ENCODE data around the gene HIVEP1. TPM values are rescaled to one million over a fixed set of nuclear protein-coding genes. Genes with fewer than 3 reads are reported as not detected.

Gene HIVEP1
- total and polyA plus RNA-seq, 2 of the 13 experiments (the other 11 are each of a cell fraction or from before 2014, with no cell fraction given): 7.4 to 9.9 TPM

DNA sequence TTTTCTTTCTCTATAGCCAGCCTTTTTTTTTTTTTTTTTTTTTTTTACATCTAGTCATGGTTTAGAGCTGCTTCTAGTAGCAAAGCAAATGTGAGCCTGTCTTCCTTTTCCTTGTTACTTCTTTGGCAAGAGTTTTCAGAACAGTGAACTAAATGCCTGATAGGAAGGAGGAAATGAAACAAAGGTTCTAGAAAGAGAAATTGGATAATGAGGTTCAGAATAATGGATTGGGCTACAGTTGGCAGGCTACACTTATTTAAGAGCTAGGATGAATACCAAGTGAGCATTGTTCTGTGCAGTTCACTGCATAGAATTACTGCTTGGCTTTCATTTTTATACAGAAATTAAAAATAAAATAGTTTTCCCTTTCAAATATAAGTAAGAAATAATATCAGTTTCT is 78.6 kb downstream of the HIVEP1 start:
- no peaks in the 10 kb centered on the region for H4K20me1 ChIP-seq (ENCODE audit: insufficient read depth, low read length)
- H3K27ac ChIP-seq (ENCODE audit: extremely low read length, insufficient read depth, low read length): no peak overlapping the region
- H3K4me1 ChIP-seq (ENCODE audit: insufficient read depth, low read length): no peaks in the 10 kb centered on the region
- no peaks in the 10 kb centered on the region; a peak in 2 of 5 replicates for H3K36me3 ChIP-seq (replicated peaks in 1 of 2; ENCODE audit: control insufficient read depth in 1 of 2, insufficient read depth in 2 of 2, low read length in 2 of 2)
- H3K79me2 ChIP-seq (ENCODE audit: insufficient read depth, low read length): no peaks in the 10 kb centered on the region
- TF ChIP-seq ZNF430 (CRISPR knock-in tag; IDR thresholded peaks at IDR 0.05): no peak
- H3K4me3 ChIP-seq (replicated peaks in 1 of 3; ENCODE audit: insufficient read depth in 1 of 3, low read depth in 2 of 3, low read length in 3 of 3): no peak overlapping the region
- H3K27me3 ChIP-seq (ENCODE audit: control insufficient read depth in 1 of 2, insufficient read depth in 2 of 2, low read length in 2 of 2): no peaks in the 10 kb centered on the region
- no peaks in the 10 kb centered on the region for H3K9me3 ChIP-seq (ENCODE audit: low read length)
- CTCF ChIA-PET (ENCODE audit: low intra/inter-chr PET ratio, low total read pairs): no interaction called here
- no peak for FAIRE-seq
- BruUV-seq (replicated peaks): no TSS peak
- intact Hi-C loops (cut with micrococcal nuclease; ENCODE audit: unreplicated experiment): no loop called here
- in situ Hi-C loops (cut with HindIII; ENCODE audit: extremely low pct_ligation_motif_present, low pct_unique_long_range_greater_than_20kb): no loop called here
- no peak for ATAC-seq
- POLR2A ChIA-PET: no interaction called here
- DNase-seq (ENCODE audit: low spot score): no peak
- H3K9ac ChIP-seq (ENCODE audit: insufficient read depth, low read depth, low read length): no peak overlapping the region
- no peak overlapping the region for H3K4me2 ChIP-seq (ENCODE audit: low read depth, low read length)
- H2AFZ ChIP-seq (ENCODE audit: low read length): no peak overlapping the region

DNA sequence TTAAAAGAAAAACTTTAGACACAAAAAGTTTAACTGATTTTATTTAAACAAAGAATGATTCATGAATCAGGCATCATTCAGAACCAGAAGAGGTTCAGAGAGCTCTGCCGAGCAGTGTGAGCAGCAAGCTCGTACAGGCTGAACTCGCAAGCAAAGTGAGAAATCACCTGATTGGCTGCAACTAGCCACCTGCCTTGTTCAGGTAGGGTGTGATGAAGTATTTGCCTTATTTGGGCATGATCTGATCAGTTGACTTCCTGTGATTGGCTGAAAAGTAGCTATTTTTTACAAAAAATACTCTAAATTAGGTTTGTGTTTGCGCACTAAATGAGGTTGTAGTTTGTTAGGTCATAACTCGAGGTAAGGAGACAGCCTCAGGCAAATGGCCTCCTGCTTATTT is 80.7 kb downstream of the HIVEP1 start:
- BruUV-seq (replicated peaks): no TSS peak
- Histone ChIP-seq H3K79me2 (ENCODE audit: insufficient read depth, low read length) (no peaks in the 10 kb centered on the region), H3K9me3 (ENCODE audit: low read length) (no peaks in the 10 kb centered on the region), H3K27ac (ENCODE audit: extremely low read length, insufficient read depth, low read length) (no peak overlapping the region), H2AFZ (ENCODE audit: low read length) (no peak overlapping the region), H3K4me2 (ENCODE audit: low read depth, low read length) (no peak overlapping the region), H3K9ac (ENCODE audit: insufficient read depth, low read depth, low read length) (no peak overlapping the region), H3K27me3 (ENCODE audit: control insufficient read depth in 1 of 2, insufficient read depth in 2 of 2, low read length in 2 of 2) (no peaks in the 10 kb centered on the region), H3K36me3 (replicated peaks in 1 of 2; ENCODE audit: control insufficient read depth in 1 of 2, insufficient read depth in 2 of 2, low read length in 2 of 2) (no peaks in the 10 kb centered on the region; a peak in 2 of 5 replicates), H4K20me1 (ENCODE audit: insufficient read depth, low read length) (no peaks in the 10 kb centered on the region), H3K4me3 (replicated peaks in 1 of 3; ENCODE audit: insufficient read depth in 1 of 3, low read depth in 2 of 3, low read length in 3 of 3) (no peak overlapping the region), H3K4me1 (ENCODE audit: insufficient read depth, low read length) (no peaks in the 10 kb centered on the region)
- POLR2A ChIA-PET: no interaction called here
- no peak for TF ChIP-seq DNMT3B (CRISPR knock-in tag; conservative IDR thresholded peaks at IDR 0.05)
- peak; percentile 81 for TF ChIP-seq SRF (IDR thresholded peaks at IDR 0.05; ENCODE audit: low read depth, low read length)
- intact Hi-C loops (cut with micrococcal nuclease; ENCODE audit: unreplicated experiment): no loop called here
- in situ Hi-C loops (cut with HindIII; ENCODE audit: extremely low pct_ligation_motif_present, low pct_unique_long_range_greater_than_20kb): no loop called here
- CTCF ChIA-PET (ENCODE audit: low intra/inter-chr PET ratio, low total read pairs): no interaction called here
- FAIRE-seq: no peak
- no peak for DNase-seq (ENCODE audit: low spot score)
- 97% methylated on average over 5 of the region's 5 CpGs for WGBS (ENCODE audit: low lambda C conversion rate)
- ATAC-seq: no peak

DNA sequence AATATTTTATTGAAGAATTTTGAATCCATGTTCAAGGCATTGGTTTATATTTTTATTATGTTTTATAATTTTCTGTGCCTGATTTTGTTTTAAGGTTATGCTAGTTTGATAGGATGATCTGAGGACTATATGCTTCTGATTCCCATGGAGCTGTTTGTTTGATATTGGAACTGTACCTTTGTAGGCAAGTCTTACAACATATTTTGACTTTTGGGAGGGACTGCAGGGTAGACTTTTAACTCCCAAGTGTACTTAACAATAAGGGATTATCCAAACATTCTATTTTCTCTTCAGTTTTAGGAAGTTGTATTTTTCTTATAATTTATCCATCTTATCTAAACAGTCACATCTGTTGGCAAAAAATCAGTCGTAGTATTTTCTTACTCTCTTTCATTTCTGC is 82.6 kb downstream of the HIVEP1 start:
- H3K4me3 ChIP-seq (replicated peaks in 1 of 3; ENCODE audit: insufficient read depth in 1 of 3, low read depth in 2 of 3, low read length in 3 of 3): no peak overlapping the region
- H3K79me2 ChIP-seq (ENCODE audit: insufficient read depth, low read length): no peaks in the 10 kb centered on the region
- in situ Hi-C loops (cut with HindIII; ENCODE audit: extremely low pct_ligation_motif_present, low pct_unique_long_range_greater_than_20kb) (no loop called here), intact Hi-C loops (cut with micrococcal nuclease; ENCODE audit: unreplicated experiment) (no loop called here)
- H3K4me1 ChIP-seq (ENCODE audit: insufficient read depth, low read length): no peaks in the 10 kb centered on the region
- H3K36me3 ChIP-seq (replicated peaks in 1 of 2; ENCODE audit: control insufficient read depth in 1 of 2, insufficient read depth in 2 of 2, low read length in 2 of 2): no peaks in the 10 kb centered on the region; a peak in 1 of 5 replicates
- H4K20me1 ChIP-seq (ENCODE audit: insufficient read depth, low read length): no peaks in the 10 kb centered on the region
- BruUV-seq (replicated peaks): no TSS peak
- WGBS (ENCODE audit: low lambda C conversion rate): 98% methylated on average over 1 of the region's 1 CpG
- ATAC-seq: no peak
- H3K27me3 ChIP-seq (ENCODE audit: control insufficient read depth in 1 of 2, insufficient read depth in 2 of 2, low read length in 2 of 2): no peaks in the 10 kb centered on the region
- H3K4me2 ChIP-seq (ENCODE audit: low read depth, low read length): no peak overlapping the region
- H3K9me3 ChIP-seq (ENCODE audit: low read length): no peaks in the 10 kb centered on the region
- no peak for DNase-seq (ENCODE audit: low spot score)
- FAIRE-seq: no peak
- no peak overlapping the region for H2AFZ ChIP-seq (ENCODE audit: low read length)
- ChIA-PET POLR2A (no interaction called here), CTCF (ENCODE audit: low intra/inter-chr PET ratio, low total read pairs) (no interaction called here)
- H3K27ac ChIP-seq (ENCODE audit: extremely low read length, insufficient read depth, low read length): no peak overlapping the region
- no peak overlapping the region for H3K9ac ChIP-seq (ENCODE audit: insufficient read depth, low read depth, low read length)
- TF ChIP-seq JUNB (CRISPR knock-in tag; IDR thresholded peaks at IDR 0.05; ENCODE audit: borderline replicate concordance): no peak
- TF ChIP-seq, protein P1, sequence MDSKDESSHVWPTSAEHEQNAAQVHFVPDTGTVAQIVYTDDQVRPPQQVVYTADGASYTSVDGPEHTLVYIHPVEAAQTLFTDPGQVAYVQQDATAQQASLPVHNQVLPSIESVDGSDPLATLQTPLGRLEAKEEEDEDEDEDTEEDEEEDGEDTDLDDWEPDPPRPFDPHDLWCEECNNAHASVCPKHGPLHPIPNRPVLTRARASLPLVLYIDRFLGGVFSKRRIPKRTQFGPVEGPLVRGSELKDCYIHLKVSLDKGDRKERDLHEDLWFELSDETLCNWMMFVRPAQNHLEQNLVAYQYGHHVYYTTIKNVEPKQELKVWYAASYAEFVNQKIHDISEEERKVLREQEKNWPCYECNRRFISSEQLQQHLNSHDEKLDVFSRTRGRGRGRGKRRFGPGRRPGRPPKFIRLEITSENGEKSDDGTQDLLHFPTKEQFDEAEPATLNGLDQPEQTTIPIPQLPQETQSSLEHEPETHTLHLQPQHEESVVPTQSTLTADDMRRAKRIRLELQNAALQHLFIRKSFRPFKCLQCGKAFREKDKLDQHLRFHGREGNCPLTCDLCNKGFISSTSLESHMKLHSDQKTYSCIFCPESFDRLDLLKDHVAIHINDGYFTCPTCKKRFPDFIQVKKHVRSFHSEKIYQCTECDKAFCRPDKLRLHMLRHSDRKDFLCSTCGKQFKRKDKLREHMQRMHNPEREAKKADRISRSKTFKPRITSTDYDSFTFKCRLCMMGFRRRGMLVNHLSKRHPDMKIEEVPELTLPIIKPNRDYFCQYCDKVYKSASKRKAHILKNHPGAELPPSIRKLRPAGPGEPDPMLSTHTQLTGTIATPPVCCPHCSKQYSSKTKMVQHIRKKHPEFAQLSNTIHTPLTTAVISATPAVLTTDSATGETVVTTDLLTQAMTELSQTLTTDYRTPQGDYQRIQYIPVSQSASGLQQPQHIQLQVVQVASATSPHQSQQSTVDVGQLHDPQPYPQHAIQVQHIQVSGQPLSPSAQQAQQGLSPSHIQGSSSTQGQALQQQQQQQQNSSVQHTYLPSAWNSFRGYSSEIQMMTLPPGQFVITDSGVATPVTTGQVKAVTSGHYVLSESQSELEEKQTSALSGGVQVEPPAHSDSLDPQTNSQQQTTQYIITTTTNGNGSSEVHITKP (CRISPR knock-in tag; IDR thresholded peaks at IDR 0.05; ENCODE audit: low read depth): no peak
- TF ChIP-seq ZNF879 (CRISPR knock-in tag; IDR thresholded peaks at IDR 0.05): no peak
- TF ChIP-seq NR3C1 (CRISPR knock-in tag; IDR thresholded peaks at IDR 0.05): no peak
- no peak for TF ChIP-seq RARG (CRISPR knock-in tag; IDR thresholded peaks at IDR 0.05; ENCODE audit: low read depth)
- no peak for TF ChIP-seq RAD51 (IDR thresholded peaks at IDR 0.05; ENCODE audit: borderline replicate concordance)
- TF ChIP-seq ZNF138 (CRISPR knock-in tag; IDR thresholded peaks at IDR 0.05; ENCODE audit: low read depth): no peak

Measured in HepG2 (cell line).